ENCODE data around the gene CFAP73.
"Not testable (repeated sequence)": the region's sequence is repeated elsewhere in the genome, so short reads cannot be mapped to it uniquely, and the experiment has no call there.

CFAP73 gene

DNA sequence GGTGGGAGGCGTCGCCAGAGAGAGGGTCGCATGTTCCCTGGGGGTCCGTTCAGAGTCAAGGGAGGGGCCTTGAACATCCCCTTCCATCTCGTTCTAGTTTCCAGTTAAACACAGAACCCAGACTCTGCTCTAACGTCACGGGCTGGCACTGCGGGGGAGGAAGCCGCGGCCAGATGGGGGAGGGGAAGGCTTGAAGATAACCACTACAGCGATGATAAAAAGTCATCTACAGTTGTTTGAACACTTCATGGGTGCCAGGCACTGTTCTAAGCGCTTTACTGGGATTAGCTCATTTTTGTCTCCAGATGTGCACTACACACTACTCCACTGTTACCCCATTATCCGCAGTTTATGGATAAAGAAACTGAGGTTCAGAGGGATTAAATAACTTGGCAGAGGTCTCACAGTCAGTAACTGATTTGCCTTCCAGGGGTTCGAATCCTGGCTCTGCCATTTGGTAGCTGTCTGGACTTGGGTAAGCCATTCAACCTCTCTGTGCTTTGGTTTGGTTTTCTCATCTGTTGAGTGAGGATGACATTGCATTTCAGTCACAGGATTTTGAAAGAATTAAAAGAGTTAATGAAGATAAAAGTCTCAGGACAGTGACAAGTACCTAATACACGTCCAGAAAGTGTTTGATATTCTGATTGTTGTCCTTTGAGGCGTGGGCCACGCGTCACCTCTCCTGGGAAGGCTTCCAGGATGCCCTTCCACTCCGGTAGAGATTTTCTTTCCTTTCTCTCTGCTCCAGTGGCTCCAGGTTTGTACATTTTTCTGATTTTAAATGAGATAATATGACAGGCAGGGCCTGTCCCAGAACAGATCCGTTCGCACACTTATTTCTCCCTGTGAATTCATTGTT is 13.2 kb upstream of the CFAP73 start:
- H3K4me2 ChIP-seq (ENCODE audit: low read length): no peak overlapping the region
- H3K4me3 ChIP-seq (ENCODE audit: low read length): no peak overlapping the region
- H3K4me1 ChIP-seq (ENCODE audit: control insufficient read depth, insufficient read depth, low read length): no peaks in the 10 kb centered on the region
- H3K9ac ChIP-seq (ENCODE audit: low read depth, low read length): no peak overlapping the region
- H3K27me3 ChIP-seq (ENCODE audit: control insufficient read depth, insufficient read depth, low read length): peaks cover 19% of the 10 kb centered on the region
- no peaks in the 10 kb centered on the region for H3K36me3 ChIP-seq (ENCODE audit: insufficient read depth, low read length)
- H3K9me3 ChIP-seq (replicated peaks; ENCODE audit: low read length): no peaks in the 10 kb centered on the region

GRCh38 chr12:113136990-113137511 is 12.5 kb upstream of the CFAP73 start:
- Histone ChIP-seq H3K4me2 (ENCODE audit: low read length) (no peak overlapping the region), H3K4me1 (ENCODE audit: control insufficient read depth, insufficient read depth, low read length) (no peaks in the 10 kb centered on the region), H3K27me3 (ENCODE audit: control insufficient read depth, insufficient read depth, low read length) (peaks cover 21% of the 10 kb centered on the region), H3K4me3 (ENCODE audit: low read length) (no peak overlapping the region), H3K36me3 (ENCODE audit: insufficient read depth, low read length) (no peaks in the 10 kb centered on the region), H3K9ac (ENCODE audit: low read depth, low read length) (no peak overlapping the region), H3K9me3 (replicated peaks; ENCODE audit: low read length) (no peaks in the 10 kb centered on the region)

DNA sequence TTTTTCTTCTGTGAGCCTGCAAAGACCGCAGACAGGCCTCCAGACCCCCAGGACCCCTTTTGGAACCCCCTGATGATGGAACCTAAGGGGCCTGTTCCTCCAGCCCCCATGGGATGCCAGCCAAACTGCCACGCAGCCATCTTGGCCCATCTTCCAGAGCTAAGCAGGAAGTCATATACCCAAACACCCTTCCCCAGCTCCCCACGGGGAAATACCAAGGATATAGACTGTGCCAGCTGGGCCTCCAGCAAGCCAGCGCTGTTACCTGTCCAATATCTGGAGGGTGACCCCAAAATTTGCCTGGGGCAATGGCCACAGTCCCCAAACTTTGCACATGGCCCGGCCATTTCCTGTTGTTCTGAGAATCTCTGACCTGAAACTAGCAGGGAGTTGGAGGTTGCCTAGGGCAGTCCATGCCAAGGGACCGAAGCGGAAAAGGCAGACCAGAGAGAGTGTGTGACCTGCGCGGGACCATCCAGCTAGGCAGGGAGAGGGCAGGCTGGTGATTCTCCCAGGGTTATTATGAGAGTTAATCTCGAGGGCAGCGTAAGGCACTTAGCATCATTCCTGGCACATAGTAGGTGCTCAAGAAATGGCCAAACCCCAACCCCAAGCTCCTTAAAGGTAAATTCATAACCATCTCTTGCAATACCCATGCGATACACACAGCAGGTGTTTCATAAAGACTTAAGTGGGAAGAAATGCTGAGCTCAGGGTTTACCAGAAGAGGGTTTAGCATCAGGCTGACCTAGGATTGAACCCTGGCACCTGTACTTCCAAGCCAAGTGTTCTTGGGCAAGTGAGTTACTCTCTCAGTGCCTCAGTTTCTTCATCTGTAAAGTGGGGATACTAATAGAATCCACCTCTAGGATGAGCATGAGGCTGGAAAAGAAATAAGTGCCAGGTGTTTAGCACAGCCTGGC is 11.4 kb upstream of the CFAP73 start:
- Histone ChIP-seq H3K9me3 (replicated peaks; ENCODE audit: low read length) (no peaks in the 10 kb centered on the region), H3K36me3 (ENCODE audit: insufficient read depth, low read length) (no peaks in the 10 kb centered on the region), H3K4me1 (ENCODE audit: control insufficient read depth, insufficient read depth, low read length) (no peaks in the 10 kb centered on the region), H3K4me3 (ENCODE audit: low read length) (no peak overlapping the region), H3K9ac (ENCODE audit: low read depth, low read length) (no peak overlapping the region), H3K4me2 (ENCODE audit: low read length) (no peak overlapping the region), H3K27me3 (ENCODE audit: control insufficient read depth, insufficient read depth, low read length) (peaks cover 31% of the 10 kb centered on the region)

GRCh38 chr12:113138826-113139225 is 10.7 kb upstream of the CFAP73 start:
- Histone ChIP-seq H3K9me3 (replicated peaks; ENCODE audit: low read length) (no peaks in the 10 kb centered on the region), H3K27me3 (ENCODE audit: control insufficient read depth, insufficient read depth, low read length) (peaks cover 33% of the 10 kb centered on the region), H3K36me3 (ENCODE audit: insufficient read depth, low read length) (no peaks in the 10 kb centered on the region), H3K9ac (ENCODE audit: low read depth, low read length) (no peak overlapping the region), H3K4me3 (ENCODE audit: low read length) (no peak overlapping the region), H3K4me1 (ENCODE audit: control insufficient read depth, insufficient read depth, low read length) (no peaks in the 10 kb centered on the region), H3K4me2 (ENCODE audit: low read length) (no peak overlapping the region)

GRCh38 chr12:113140706-113141105 is 8.8 kb upstream of the CFAP73 start:
- no peaks in the 10 kb centered on the region for H3K9me3 ChIP-seq (replicated peaks; ENCODE audit: low read length)
- H3K27me3 ChIP-seq (ENCODE audit: control insufficient read depth, insufficient read depth, low read length): peaks cover 26% of the 10 kb centered on the region
- no peak overlapping the region for H3K4me2 ChIP-seq (ENCODE audit: low read length)
- no peaks in the 10 kb centered on the region for H3K36me3 ChIP-seq (ENCODE audit: insufficient read depth, low read length)
- no peak overlapping the region for H3K4me3 ChIP-seq (ENCODE audit: low read length)
- H3K4me1 ChIP-seq (ENCODE audit: control insufficient read depth, insufficient read depth, low read length): no peaks in the 10 kb centered on the region
- H3K9ac ChIP-seq (ENCODE audit: low read depth, low read length): no peak overlapping the region

DNA sequence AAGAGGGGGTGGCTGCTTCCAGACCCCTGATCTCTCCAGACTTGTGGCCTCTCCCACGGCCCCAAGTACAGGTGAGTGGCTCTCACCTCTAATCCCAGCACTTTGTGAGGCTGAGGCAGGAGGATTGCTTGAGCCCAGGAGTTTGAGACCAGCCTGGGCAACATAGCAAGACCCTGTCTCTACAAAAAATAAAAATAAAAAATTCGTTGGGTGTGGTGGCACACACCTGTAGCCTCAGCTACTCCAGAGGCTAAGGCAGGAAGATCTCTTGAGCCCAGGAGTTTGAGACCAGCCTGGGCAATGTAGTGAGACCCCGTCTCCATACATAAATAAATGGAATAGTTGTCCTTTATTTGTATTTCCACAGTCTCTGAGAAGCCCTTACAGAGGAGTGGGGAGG is 7.8 kb upstream of the CFAP73 start:
- H3K4me3 ChIP-seq (ENCODE audit: low read length); H3K4me1 ChIP-seq (ENCODE audit: control insufficient read depth, insufficient read depth, low read length); H3K9me3 ChIP-seq (replicated peaks; ENCODE audit: low read length); H3K36me3 ChIP-seq (ENCODE audit: insufficient read depth, low read length); H3K9ac ChIP-seq (ENCODE audit: low read depth, low read length); H3K4me2 ChIP-seq (ENCODE audit: low read length): not testable (repeated sequence)
- peaks cover 23% of the 10 kb centered on the region for H3K27me3 ChIP-seq (ENCODE audit: control insufficient read depth, insufficient read depth, low read length)

- H3K36me3 ChIP-seq (ENCODE audit: insufficient read depth, low read length): no peaks in the 10 kb centered on the region
- H3K27me3 ChIP-seq (ENCODE audit: control insufficient read depth, insufficient read depth, low read length): peaks cover 21% of the 10 kb centered on the region
- no peaks in the 10 kb centered on the region for H3K9me3 ChIP-seq (replicated peaks; ENCODE audit: low read length)
- H3K9ac ChIP-seq (ENCODE audit: low read depth, low read length): no peak overlapping the region
- H3K4me2 ChIP-seq (ENCODE audit: low read length): no peak overlapping the region
- no peaks in the 10 kb centered on the region for H3K4me1 ChIP-seq (ENCODE audit: control insufficient read depth, insufficient read depth, low read length)
- H3K4me3 ChIP-seq (ENCODE audit: low read length): no peak overlapping the region
Measured at GRCh38 chr12:113142173-113142885, 7.2 kb upstream of the CFAP73 start.

DNA sequence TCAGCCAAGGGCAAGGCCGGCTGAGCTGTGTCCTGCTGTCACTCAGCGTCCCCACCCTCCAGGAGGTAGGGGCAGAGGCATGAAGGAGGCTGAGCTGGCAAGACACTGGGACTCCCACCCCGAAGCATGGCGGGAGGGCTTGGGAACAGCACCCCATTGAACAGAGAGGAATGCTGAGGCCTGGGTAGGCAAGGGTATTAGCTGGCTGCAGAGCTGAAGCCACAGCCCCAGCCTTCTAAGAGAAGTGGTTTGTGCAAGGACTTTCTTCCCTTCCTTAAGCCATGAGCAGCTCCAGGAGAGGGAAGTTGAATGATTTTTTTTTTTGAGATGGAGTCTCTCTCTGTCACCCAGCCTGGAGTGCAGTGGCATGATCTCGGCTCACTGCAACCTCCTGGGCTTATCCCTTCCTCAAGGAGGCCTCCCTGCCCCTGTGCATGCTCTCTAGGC is 6.6 kb upstream of the CFAP73 start:
- Histone ChIP-seq H3K36me3 (ENCODE audit: insufficient read depth, low read length) (no peaks in the 10 kb centered on the region), H3K9ac (ENCODE audit: low read depth, low read length) (no peak overlapping the region)

DNA sequence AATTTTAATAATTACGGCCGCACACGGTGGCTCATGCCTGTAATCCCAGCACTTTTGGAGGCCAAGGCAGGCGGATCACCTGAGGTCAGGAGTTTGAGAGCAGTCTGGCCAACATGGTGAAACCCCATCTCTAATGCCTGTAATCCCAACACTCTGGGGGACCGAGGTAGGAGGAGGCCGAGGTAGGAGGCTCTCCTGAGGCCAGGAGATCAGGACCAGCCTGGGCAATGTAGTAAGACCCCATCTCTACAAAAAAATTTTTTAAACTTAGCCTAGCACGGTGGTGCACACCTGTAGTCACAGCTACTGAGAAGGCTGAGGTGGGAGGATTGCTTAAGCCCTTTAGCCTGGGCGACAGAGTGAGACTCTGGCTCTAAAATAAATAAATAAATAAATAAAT is 5.6 kb upstream of the CFAP73 start:
- Histone ChIP-seq H3K9me3 (replicated peaks; ENCODE audit: low read length) (no peaks in the 10 kb centered on the region), H3K9ac (ENCODE audit: low read depth, low read length) (no peak overlapping the region), H3K27me3 (ENCODE audit: control insufficient read depth, insufficient read depth, low read length) (peaks cover 23% of the 10 kb centered on the region), H3K4me3 (ENCODE audit: low read length) (no peak overlapping the region), H3K4me1 (ENCODE audit: control insufficient read depth, insufficient read depth, low read length) (no peaks in the 10 kb centered on the region), H3K36me3 (ENCODE audit: insufficient read depth, low read length) (no peaks in the 10 kb centered on the region), H3K4me2 (ENCODE audit: low read length) (no peak overlapping the region)

More for the DNA sequence above, 6.6 kb upstream of the CFAP73 start:
- Histone ChIP-seq H3K9me3 (replicated peaks; ENCODE audit: low read length) (no peaks in the 10 kb centered on the region), H3K4me2 (ENCODE audit: low read length) (no peak overlapping the region), H3K27me3 (ENCODE audit: control insufficient read depth, insufficient read depth, low read length) (peaks cover 23% of the 10 kb centered on the region), H3K4me3 (ENCODE audit: low read length) (no peak overlapping the region), H3K4me1 (ENCODE audit: control insufficient read depth, insufficient read depth, low read length) (no peaks in the 10 kb centered on the region)

- no peaks in the 10 kb centered on the region for H3K9me3 ChIP-seq (replicated peaks; ENCODE audit: low read length)
Measured at GRCh38 chr12:113144806-113145205, 4.7 kb upstream of the CFAP73 start.

More at GRCh38 chr12:113144806-113145205, 4.7 kb upstream of the CFAP73 start:
- Histone ChIP-seq H3K4me1 (ENCODE audit: control insufficient read depth, insufficient read depth, low read length) (peaks cover 6% of the 10 kb centered on the region), H3K27me3 (ENCODE audit: control insufficient read depth, insufficient read depth, low read length) (peaks cover 31% of the 10 kb centered on the region), H3K36me3 (ENCODE audit: insufficient read depth, low read length) (no peaks in the 10 kb centered on the region), H3K4me2 (ENCODE audit: low read length) (no peak overlapping the region), H3K9ac (ENCODE audit: low read depth, low read length) (no peak overlapping the region), H3K4me3 (ENCODE audit: low read length) (no peak overlapping the region)

All from skeletal muscle satellite cell (primary cell).